Activated naive CD8-positive, alpha-beta T cell treated with anti-CD3 and anti-CD28 coated beads, Interleukin-2, amount 10 ng/mL, durations not matched to agents 7 days and 5 days (primary cell): ENCODE data around the gene TM6SF1. TPM values are rescaled to one million over a fixed set of nuclear protein-coding genes. Genes with fewer than 3 reads are reported as not detected.

Experiments used
- ATAC-seq: fragments of 150-1000 bp; cut with Tn5 transposase; one replicate; pipeline ENCODE4 v1.10.0; 2021; ENCODE audit warnings: low read depth, moderate library complexity
- POLR2A ChIA-PET: fragments of 350-600 bp; sonication (Branson Sonifier 250); formaldehyde crosslinking; loops from one replicate; lab custom pipeline; 2021; ENCODE audit warnings: antibody characterized with exemption; lab: Charles Lee
- DNase-seq: peaks from one replicate; pipeline ENCODE4 v3.0.0; 2021
- H3K27ac Mint-ChIP-seq: one replicate; pipeline ENCODE4 v1.8.0; 2022; ENCODE audit warnings: mild to moderate bottlenecking, mixed read lengths
- H3K27me3 Mint-ChIP-seq: one replicate; pipeline ENCODE4 v1.8.0; 2022; ENCODE audit warnings: mild to moderate bottlenecking, moderate library complexity, mixed read lengths
- H3K36me3 Mint-ChIP-seq: one replicate; pipeline ENCODE4 v1.8.0; 2021; ENCODE audit warnings: mild to moderate bottlenecking, mixed read lengths
- H3K4me1 Mint-ChIP-seq: one replicate; pipeline ENCODE4 v1.8.0; 2021; ENCODE audit warnings: mixed read lengths
- H3K4me3 Mint-ChIP-seq: one replicate; pipeline ENCODE4 v1.8.0; 2022; ENCODE audit warnings: mild to moderate bottlenecking, moderate library complexity, mixed read lengths
- H3K9me3 Mint-ChIP-seq: one replicate; pipeline ENCODE4 v1.8.0; 2021; ENCODE audit warnings: mixed read lengths
- microRNA-seq: library from miRNA; unstranded; fragments of <30 nt; microRNA quantifications from one replicate; pipeline ENCODE4 v1.2.0, GENCODE V29; 2022
- total RNA-seq, 2 experiments: library from RNA; stranded (reverse); gene quantifications; one replicate each; pipeline ENCODE4 v1.2.3, GENCODE V29; 2021

The TM6SF1 gene
- total RNA-seq, 2 experiments from 2014 or later: 14.3 to 16.3 TPM

DNA sequence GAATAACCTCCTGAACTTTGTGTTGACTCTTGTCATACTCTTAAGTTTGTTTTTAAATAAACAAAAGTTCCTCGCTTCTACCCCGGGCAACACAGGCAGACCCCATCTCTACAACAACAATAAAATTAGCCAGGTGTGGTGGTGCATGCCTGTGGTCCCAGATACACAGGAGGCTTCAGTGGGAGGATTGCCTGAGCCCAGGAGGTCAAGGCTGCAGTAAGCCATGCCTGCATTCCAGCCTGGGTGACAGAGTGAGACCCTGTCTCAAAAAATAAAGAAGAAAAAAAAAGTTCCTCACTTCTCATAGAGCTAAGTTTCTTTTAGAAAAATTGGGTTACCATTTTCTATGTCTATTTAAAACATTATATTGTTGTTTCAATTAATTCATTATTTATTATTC lies 70.9 kb downstream of the TM6SF1 start:
- peaks cover 26% of the 10 kb centered on the region for H3K27me3 Mint-ChIP-seq
- POLR2A ChIA-PET: no interaction called here
- H3K4me3 Mint-ChIP-seq: no peak overlapping the region

DNA sequence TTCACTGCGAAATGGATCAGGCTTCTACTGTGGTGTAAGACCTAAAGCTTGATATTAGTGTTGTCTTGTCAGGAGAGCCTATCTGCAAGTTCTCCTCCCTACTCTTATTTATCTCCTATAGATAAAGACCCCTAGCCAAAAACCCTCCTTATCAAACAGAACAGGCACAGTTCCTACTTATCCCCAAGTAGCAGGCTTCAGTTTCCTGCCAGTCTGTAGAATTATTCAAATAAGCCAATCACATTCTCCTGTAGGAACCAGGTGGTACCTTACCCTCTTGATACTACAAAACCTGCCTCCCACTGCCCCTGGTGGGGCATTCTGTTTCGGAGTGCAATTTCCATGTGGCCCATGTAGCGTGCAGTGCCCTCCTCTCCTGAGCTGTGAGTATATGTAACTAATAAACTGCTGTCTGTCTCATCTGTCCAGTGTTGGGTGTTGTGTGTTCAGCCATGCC lies 71.5 kb downstream of the TM6SF1 start:
- H3K27ac Mint-ChIP-seq: no peak overlapping the region
- H3K27me3 Mint-ChIP-seq: peaks cover 23% of the 10 kb centered on the region
- peaks cover 4% of the 10 kb centered on the region for H3K36me3 Mint-ChIP-seq
- DNase-seq (no peak), ATAC-seq (no peak)
- H3K4me3 Mint-ChIP-seq: no peak overlapping the region
- POLR2A ChIA-PET: no interaction called here
- H3K4me1 Mint-ChIP-seq: peaks cover 3% of the 10 kb centered on the region
- H3K9me3 Mint-ChIP-seq: no peaks in the 10 kb centered on the region

More for the DNA sequence above, 70.9 kb downstream of the TM6SF1 start:
- Mint-ChIP-seq H3K36me3 (peaks cover 5% of the 10 kb centered on the region), H3K4me1 (peaks cover 3% of the 10 kb centered on the region), H3K27ac (no peak overlapping the region), H3K9me3 (no peaks in the 10 kb centered on the region)
- no peak for ATAC-seq
- no peak for DNase-seq

DNA sequence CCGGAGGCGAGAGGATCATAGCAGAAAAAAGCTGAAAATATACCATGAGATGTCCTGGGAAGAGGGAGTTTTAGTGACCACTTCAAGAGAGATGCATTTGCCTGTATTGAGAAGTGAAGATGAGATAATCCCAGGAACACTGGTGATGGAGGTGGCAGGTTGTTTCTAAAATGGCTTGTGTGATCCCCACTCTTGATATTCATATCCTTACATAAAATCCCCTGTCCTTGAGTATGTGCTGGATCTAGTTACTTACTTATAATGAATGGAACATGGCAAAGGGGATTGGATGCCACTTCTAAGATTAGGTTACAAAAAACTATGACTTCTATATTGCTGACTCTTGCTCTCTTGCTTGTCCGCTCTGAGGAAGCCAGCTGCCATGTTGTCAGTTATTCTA lies 78.1 kb downstream of the TM6SF1 start:
- no peaks in the 10 kb centered on the region for H3K9me3 Mint-ChIP-seq
- H3K36me3 Mint-ChIP-seq: peaks cover 17% of the 10 kb centered on the region
- POLR2A ChIA-PET: no interaction called here
- no peaks in the 10 kb centered on the region for H3K4me1 Mint-ChIP-seq
- no peak overlapping the region for H3K4me3 Mint-ChIP-seq
- H3K27ac Mint-ChIP-seq: no peak overlapping the region
- no peak for ATAC-seq
- peaks cover 12% of the 10 kb centered on the region for H3K27me3 Mint-ChIP-seq
- DNase-seq: no peak

Small RNA genes within 50 kb of the gene (microRNA-seq; reads per million reads assigned to microRNA genes)
- gene MIR4515: not detected

Other genes starting within 250 kb of the TM6SF1 start
- gene HOMER2, start 154.9 kb upstream of the TM6SF1 start, total RNA-seq: 1 to 10 TPM; 6.3 to 6.6 TPM
- gene RAMAC, start 121.4 kb upstream of the TM6SF1 start, total RNA-seq: 10 to 100 TPM; 24.4 to 25.9 TPM
- gene C15orf40, start 96.0 kb upstream of the TM6SF1 start, total RNA-seq: 10 to 100 TPM; 28.5 to 35.4 TPM
- gene BTBD1, start 40.4 kb upstream of the TM6SF1 start, total RNA-seq: 10 to 100 TPM; 56.3 to 59.2 TPM
- gene HDGFL3, start 100.2 kb downstream of the TM6SF1 start, total RNA-seq: 10 to 100 TPM; 26.6 to 29.0 TPM
- gene BNC1, start 177.0 kb downstream of the TM6SF1 start, total RNA-seq: not detected